ENCODE data around the gene PEDS1.
A peak's percentile ranks its signal among the peaks of the same experiment; 100 is the strongest.

The PEDS1 gene

GRCh38 chr20:50195524-50196120 lies 42.1 kb upstream of the PEDS1 start:
- peak overlapping the region; percentile 87 for H3K27ac ChIP-seq (ENCODE audit: poor library complexity, severe bottlenecking)
- H3K9me3 ChIP-seq (ENCODE audit: severe bottlenecking), result no peaks in the 10 kb centered on the region
- DNase-seq (ENCODE audit: low spot score) (no peak), ATAC-seq (ENCODE audit: low read depth) (no peak)
- H3K36me3 ChIP-seq (ENCODE audit: low read depth), result peaks cover 28% of the 10 kb centered on the region
- no peaks in the 10 kb centered on the region for H3K4me1 ChIP-seq (ENCODE audit: insufficient read depth, poor library complexity, severe bottlenecking)
- H3K4me3 ChIP-seq (ENCODE audit: severe bottlenecking), result no peak overlapping the region
- H3K27me3 ChIP-seq (ENCODE audit: insufficient read depth, poor library complexity, severe bottlenecking), result no peaks in the 10 kb centered on the region
- no peak for TF ChIP-seq CTCF (IDR thresholded peaks at IDR 0.05; ENCODE audit: poor library complexity, severe bottlenecking)

- Histone ChIP-seq H3K27ac (ENCODE audit: poor library complexity, severe bottlenecking) (peak overlapping the region; percentile 87), H3K4me3 (ENCODE audit: severe bottlenecking) (no peak overlapping the region), H3K4me1 (ENCODE audit: insufficient read depth, poor library complexity, severe bottlenecking) (no peaks in the 10 kb centered on the region), H3K36me3 (ENCODE audit: low read depth) (peaks cover 28% of the 10 kb centered on the region), H3K27me3 (ENCODE audit: insufficient read depth, poor library complexity, severe bottlenecking) (no peaks in the 10 kb centered on the region), H3K9me3 (ENCODE audit: severe bottlenecking) (no peaks in the 10 kb centered on the region)
- DNase-seq (ENCODE audit: low spot score) (peak; percentile 77), ATAC-seq (ENCODE audit: low read depth) (no peak)
- TF ChIP-seq CTCF (IDR thresholded peaks at IDR 0.05; ENCODE audit: poor library complexity, severe bottlenecking), result no peak
Observed at GRCh38 chr20:50194831-50195523, 41.5 kb upstream of the PEDS1 start.

DNA sequence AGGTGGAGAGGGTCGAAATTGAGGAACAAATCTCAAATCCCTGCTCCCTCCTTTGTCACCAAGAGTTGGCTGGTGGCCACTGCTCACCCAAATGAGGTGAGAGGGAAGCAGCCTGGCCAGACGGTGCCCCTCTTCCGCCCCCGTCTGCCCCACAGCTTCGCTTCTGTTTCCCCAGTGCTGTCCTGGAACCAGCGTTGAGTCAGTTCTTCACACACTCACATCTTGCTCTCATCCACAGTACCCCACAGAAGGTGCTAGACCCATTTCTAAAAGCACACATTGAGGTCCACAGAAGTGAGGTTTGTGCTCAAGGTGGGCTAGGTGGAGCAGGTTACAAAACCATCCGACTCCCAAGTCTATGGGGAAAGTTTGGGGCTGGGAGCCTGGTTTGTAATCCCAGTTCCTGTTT lies 40.9 kb upstream of the PEDS1 start:
- no peak overlapping the region for H3K4me3 ChIP-seq (ENCODE audit: severe bottlenecking)
- H3K27ac ChIP-seq (ENCODE audit: poor library complexity, severe bottlenecking), result peak overlapping the region; percentile 87
- H3K4me1 ChIP-seq (ENCODE audit: insufficient read depth, poor library complexity, severe bottlenecking), result no peaks in the 10 kb centered on the region
- no peaks in the 10 kb centered on the region for H3K27me3 ChIP-seq (ENCODE audit: insufficient read depth, poor library complexity, severe bottlenecking)
- peak; percentile 69 for DNase-seq (ENCODE audit: low spot score)
- no peaks in the 10 kb centered on the region for H3K9me3 ChIP-seq (ENCODE audit: severe bottlenecking)
- H3K36me3 ChIP-seq (ENCODE audit: low read depth), result peaks cover 28% of the 10 kb centered on the region
- TF ChIP-seq CTCF (IDR thresholded peaks at IDR 0.05; ENCODE audit: poor library complexity, severe bottlenecking), result no peak
- no peak for ATAC-seq (ENCODE audit: low read depth)

- Histone ChIP-seq H3K36me3 (ENCODE audit: low read depth) (peaks cover 28% of the 10 kb centered on the region), H3K9me3 (ENCODE audit: severe bottlenecking) (no peaks in the 10 kb centered on the region), H3K4me1 (ENCODE audit: insufficient read depth, poor library complexity, severe bottlenecking) (no peaks in the 10 kb centered on the region), H3K27me3 (ENCODE audit: insufficient read depth, poor library complexity, severe bottlenecking) (no peaks in the 10 kb centered on the region), H3K27ac (ENCODE audit: poor library complexity, severe bottlenecking) (peak overlapping the region; percentile 87), H3K4me3 (ENCODE audit: severe bottlenecking) (peak overlapping the region; percentile 92)
- ATAC-seq (ENCODE audit: low read depth), result no peak
- DNase-seq (ENCODE audit: low spot score), result peak; percentile 79
- TF ChIP-seq CTCF (IDR thresholded peaks at IDR 0.05; ENCODE audit: poor library complexity, severe bottlenecking), result no peak
Observed at GRCh38 chr20:50193836-50194421, 40.4 kb upstream of the PEDS1 start.
